ENCODE data around the gene ATP6V1G1.

GRCh38 chr9:114619191-114619761 lies 31.7 kb downstream of the ATP6V1G1 start:
- TF ChIP-seq EZH2 (IDR thresholded peaks at IDR 0.05; ENCODE audit: borderline replicate concordance, insufficient read depth, low read length, poor library complexity, severe bottlenecking) (no peak), CTCF (IDR thresholded peaks at IDR 0.05; ENCODE audit: poor library complexity, severe bottlenecking) (no peak), RAD21 (conservative IDR thresholded peaks at IDR 0.05) (no peak), POLR2AphosphoS5 (IDR thresholded peaks at IDR 0.05) (no peak), MXI1 (conservative IDR thresholded peaks at IDR 0.05; ENCODE audit: poor library complexity, severe bottlenecking) (no peak)

Data from neural cell (in vitro differentiated cells).